Heart right ventricle (tissue), 16 donors: ENCODE results near the gene NAV3. TPM values are rescaled to one million over a fixed set of nuclear protein-coding genes. Genes with fewer than 3 reads are reported as not detected.

Experiments
- ATAC-seq, 8 donors: fragments of 200-7000 bp; cut with Tn5 transposase; one replicate each; pipeline ENCODE4 v1.9.1; 2020; ENCODE audit warnings: mild to moderate bottlenecking in 8 of 8, moderate library complexity in 8 of 8, moderate number of reproducible peaks in 1 of 8
- DNase-seq, 2 donors: peaks; one replicate each; pipeline ENCODE4 v3.0.0-alpha.2; 2020
- H3K27ac ChIP-seq, 10 donors: fragments of 200-600 bp; sonication (generic) in 2 of 10; one replicate each; pipeline versions ENCODE4 v1.5.0 to v1.8.0; 2020 to 2022; ENCODE audit warnings: mild to moderate bottlenecking in 3 of 10
- H3K27me3 ChIP-seq, 7 donors: fragments of 200-600 bp; one replicate each; pipeline ENCODE4 v1.8.0; 2021 to 2022; ENCODE audit warnings: mild to moderate bottlenecking in 2 of 7
- H3K36me3 ChIP-seq, 9 donors: fragments of 200-600 bp; sonication (generic) in 1 of 9; one replicate each; pipeline versions ENCODE4 v1.5.0 to v1.8.0; 2020 to 2022; ENCODE audit warnings: mild to moderate bottlenecking in 2 of 9
- H3K4me1 ChIP-seq, 9 donors: fragments of 200-600 bp; sonication (generic) in 1 of 9; one replicate each; pipeline versions ENCODE4 v1.5.0 to v1.8.0; 2020 to 2022; ENCODE audit warnings: mild to moderate bottlenecking in 4 of 9
- H3K4me3 ChIP-seq, 10 donors: fragments of 200-600 bp; sonication (generic) in 2 of 10; one replicate each; pipeline versions ENCODE4 v1.5.0 to v1.8.0; 2020 to 2022; ENCODE audit warnings: mild to moderate bottlenecking in 7 of 10, moderate library complexity in 2 of 10
- H3K9me3 ChIP-seq, 11 donors: fragments of 200-600 bp in 10 of 11; sonication (generic) in 2 of 11; one replicate each; pipeline versions ENCODE4 v1.5.0 to v1.8.0; 2013 to 2022; ENCODE audit warnings: mild to moderate bottlenecking in 2 of 11, control low read depth in 1 of 11, moderate library complexity in 1 of 11
- WGBS, 2 donors: extraction: QIAGEN DNeasy Blood & Tissue Kit; methylation state at CpG; one replicate each; pipeline ENCODE4 v1.1.7; 2013; ENCODE audit warnings: inconsistent platforms in 1 of 2; 5-methylcytosine and 5-hydroxymethylcytosine counted together
- intact Hi-C, 10 donors: fragments of 100-400 bp; cut with DNase I; formaldehyde crosslinking; loops; one replicate each; pipeline versions ENCODE4 v1.11.1 to v1.14.2; 2022
- polyA plus RNA-seq, 2 donors: library from polyadenylated mRNA; stranded (reverse); fragments of 200-250 nt; gene quantifications; one replicate each; pipeline ENCODE4 v1.2.3, GENCODE V29; 2013
- total RNA-seq, 10 donors: library from RNA; stranded (reverse); fragmentation: NEBNext Ultra II Directional in 3 of 10; extraction: Animal tissue kit (Norgen Biotek cat#: 25700) in 3 of 10; gene quantifications; one replicate each; pipeline versions ENCODE4 v1.2.1 to v1.2.4, GENCODE V29; 2021 to 2023
- TF ChIP-seq, protein P1 (sequence below), 9 donors: fragments of 200-600 bp; sonication (generic) in 2 of 9; IDR thresholded peaks; one replicate each; pipeline versions ENCODE4 v1.5.0 to v1.8.0; 2021 to 2022; ENCODE audit warnings: antibody characterized with exemption in 9 of 9, mild to moderate bottlenecking in 5 of 9, moderate library complexity in 1 of 9
- donor health status: Arrhythmogenic right ventricular cardiomyopathy.
- donor health status: ischemic (EF 13 %, LVEDD 7.1; RV severe dilation, severe dysfunction).
- donor health status: healthy with polysubstance abuse.
- donor health status: DM: no; HTN: yes; CAD: no.
- donor health status: DM: no; HTN: no; CAD: no.
- donor health status: ischemic (EF 25% LVEDD 6.9; RV normal size, moderate dysfunction).
- donor health status: ischemic (EF 25% LVEDD 5.7; RV mildly dilated, moderate dysfunction).
- donor health status: healthy.
- donor health status: DM: yes; HTN: yes; CAD: no.
- donor health status: Ischemic cardiomyopathy.
- donor health status: ischemic (EF 35%, LVEDD 5.7; RV mildly dilated, moderate dysfunction).
- donor health status: nonischemic (EF 11% LVEDD 7.7; RV severe dilation, severe dysfunction).
- donor health status: DM: yes; HTN: yes; CAD: no.
- donor health status: PGD.
- donor health status: ischemic (EF 29% LVEDD 5.4; RV normal size, mild dysfunction).
- donor health status: nonischemic (EF 23%, LVEDD 6.1; RV moderate dilation, normal function).

Gene NAV3
- total and polyA plus RNA-seq, 12 donors: 0.91 to 7.6 (median 4.6) TPM

DNA sequence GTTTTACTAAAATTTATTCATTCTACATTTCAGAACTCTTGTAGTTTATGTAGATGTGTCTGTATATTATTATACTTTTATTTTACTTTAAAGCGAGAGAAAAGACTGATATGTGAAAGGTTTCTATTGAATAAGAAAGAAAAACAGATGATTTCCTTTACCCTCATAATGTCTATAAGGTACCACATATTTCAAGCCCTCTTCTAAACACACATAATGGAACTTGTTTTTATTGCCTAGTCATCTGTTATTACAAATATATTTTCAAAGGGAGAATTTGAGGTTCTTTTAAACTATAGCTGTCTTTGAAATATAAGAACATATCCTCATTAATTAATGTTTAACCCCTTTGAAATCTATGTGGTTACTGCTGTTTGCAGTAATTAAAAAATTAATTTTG is 34.5 kb downstream of the NAV3 start:
- Histone ChIP-seq H3K27me3 (no peaks in the 10 kb centered on the region), H3K4me3 (no peak overlapping the region), H3K9me3 (no peaks in the 10 kb centered on the region), H3K36me3 (no peaks in the 10 kb centered on the region), H3K27ac (no peak overlapping the region), H3K4me1 (peaks cover 0 to 46% (median 6%) of the 10 kb centered on the region in 9 donors)
- TF ChIP-seq, protein P1, sequence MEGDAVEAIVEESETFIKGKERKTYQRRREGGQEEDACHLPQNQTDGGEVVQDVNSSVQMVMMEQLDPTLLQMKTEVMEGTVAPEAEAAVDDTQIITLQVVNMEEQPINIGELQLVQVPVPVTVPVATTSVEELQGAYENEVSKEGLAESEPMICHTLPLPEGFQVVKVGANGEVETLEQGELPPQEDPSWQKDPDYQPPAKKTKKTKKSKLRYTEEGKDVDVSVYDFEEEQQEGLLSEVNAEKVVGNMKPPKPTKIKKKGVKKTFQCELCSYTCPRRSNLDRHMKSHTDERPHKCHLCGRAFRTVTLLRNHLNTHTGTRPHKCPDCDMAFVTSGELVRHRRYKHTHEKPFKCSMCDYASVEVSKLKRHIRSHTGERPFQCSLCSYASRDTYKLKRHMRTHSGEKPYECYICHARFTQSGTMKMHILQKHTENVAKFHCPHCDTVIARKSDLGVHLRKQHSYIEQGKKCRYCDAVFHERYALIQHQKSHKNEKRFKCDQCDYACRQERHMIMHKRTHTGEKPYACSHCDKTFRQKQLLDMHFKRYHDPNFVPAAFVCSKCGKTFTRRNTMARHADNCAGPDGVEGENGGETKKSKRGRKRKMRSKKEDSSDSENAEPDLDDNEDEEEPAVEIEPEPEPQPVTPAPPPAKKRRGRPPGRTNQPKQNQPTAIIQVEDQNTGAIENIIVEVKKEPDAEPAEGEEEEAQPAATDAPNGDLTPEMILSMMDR (IDR thresholded peaks at IDR 0.05): no peak
- intact Hi-C loops: no loop called here
- WGBS, 2 donors: 91 to 92% methylated on average over 1 of the region's 1 CpG
- DNase-seq (no peak), ATAC-seq (no peak)

GRCh38 chr12:77878901-77879300 is 48.2 kb downstream of the NAV3 start:
- H3K27ac ChIP-seq: no peak overlapping the region
- H3K4me1 ChIP-seq: no peaks in the 10 kb centered on the region
- no peaks in the 10 kb centered on the region for H3K36me3 ChIP-seq
- H3K27me3 ChIP-seq: no peaks in the 10 kb centered on the region
- TF ChIP-seq, protein P1 (IDR thresholded peaks at IDR 0.05): no peak
- DNase-seq (no peak), ATAC-seq (no peak)
- no peak overlapping the region for H3K4me3 ChIP-seq
- WGBS, 2 donors: 83 to 92% methylated on average over 3 of the region's 3 CpGs
- intact Hi-C loops: no loop called here
- H3K9me3 ChIP-seq: no peaks in the 10 kb centered on the region

GRCh38 chr12:77882709-77883108 is 52.0 kb downstream of the NAV3 start:
- no peaks in the 10 kb centered on the region for H3K27me3 ChIP-seq
- no peaks in the 10 kb centered on the region for H3K4me1 ChIP-seq
- intact Hi-C loops: no loop called here
- ATAC-seq (no peak), DNase-seq (no peak)
- no peaks in the 10 kb centered on the region for H3K9me3 ChIP-seq
- H3K27ac ChIP-seq: no peak overlapping the region
- TF ChIP-seq, protein P1 (IDR thresholded peaks at IDR 0.05): no peak
- H3K36me3 ChIP-seq: no peaks in the 10 kb centered on the region
- H3K4me3 ChIP-seq: no peak overlapping the region

- WGBS, 2 donors: 82% methylated on average over 1 of the region's 1 CpG
- H3K27ac ChIP-seq: no peak overlapping the region
- DNase-seq (no peak), ATAC-seq (no peak)
- no peak overlapping the region for H3K4me3 ChIP-seq
- TF ChIP-seq, protein P1 (IDR thresholded peaks at IDR 0.05): no peak
- H3K36me3 ChIP-seq: no peaks in the 10 kb centered on the region
- intact Hi-C loops: no loop called here
- no peaks in the 10 kb centered on the region for H3K27me3 ChIP-seq
- H3K9me3 ChIP-seq: no peaks in the 10 kb centered on the region
- H3K4me1 ChIP-seq: peaks cover 0 to 1% (median 0%) of the 10 kb centered on the region in 9 donors
Measured at GRCh38 chr12:77888611-77889010, 57.9 kb downstream of the NAV3 start.
